Stimulated activated CD4-positive, alpha-beta T cell treated with anti-CD3 and anti-CD28 coated beads, Interleukin-15, amount 100 ng/mL, for 24 hours (primary cell): ENCODE data around the gene PTPRD.

Experiments used
- DNase-seq: peaks from one replicate; pipeline ENCODE4 v3.0.0-alpha.2; 2020

Gene PTPRD

GRCh38 chr9:9231946-9232345 lies 1380.9 kb downstream of the PTPRD start:
- DNase-seq, result no peak

GRCh38 chr9:9229269-9229668 lies 1383.5 kb downstream of the PTPRD start:
- DNase-seq, result no peak

DNA sequence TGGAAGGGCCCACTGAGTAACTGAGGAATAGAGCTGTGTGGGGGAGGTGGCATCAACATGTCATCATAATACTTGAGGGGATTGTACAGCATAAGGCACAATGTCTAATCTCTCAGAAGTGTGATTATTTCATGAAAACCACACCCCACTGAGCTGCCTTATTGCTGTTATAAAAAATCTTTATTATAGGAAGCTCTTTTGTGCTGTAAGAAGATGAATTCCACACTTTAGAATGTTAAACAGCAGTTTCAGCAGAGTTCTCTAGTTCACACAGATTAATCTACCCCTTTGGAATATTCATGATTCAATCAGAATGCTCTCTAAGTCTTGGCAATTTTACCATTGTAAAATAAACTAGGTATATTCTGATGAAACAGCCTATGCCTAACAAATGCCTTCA lies 1389.6 kb downstream of the PTPRD start:
- DNase-seq, result no peak

GRCh38 chr9:9222730-9223129 lies 1390.1 kb downstream of the PTPRD start:
- DNase-seq, result no peak

GRCh38 chr9:9216934-9217333 lies 1395.9 kb downstream of the PTPRD start:
- DNase-seq, result no peak

DNA sequence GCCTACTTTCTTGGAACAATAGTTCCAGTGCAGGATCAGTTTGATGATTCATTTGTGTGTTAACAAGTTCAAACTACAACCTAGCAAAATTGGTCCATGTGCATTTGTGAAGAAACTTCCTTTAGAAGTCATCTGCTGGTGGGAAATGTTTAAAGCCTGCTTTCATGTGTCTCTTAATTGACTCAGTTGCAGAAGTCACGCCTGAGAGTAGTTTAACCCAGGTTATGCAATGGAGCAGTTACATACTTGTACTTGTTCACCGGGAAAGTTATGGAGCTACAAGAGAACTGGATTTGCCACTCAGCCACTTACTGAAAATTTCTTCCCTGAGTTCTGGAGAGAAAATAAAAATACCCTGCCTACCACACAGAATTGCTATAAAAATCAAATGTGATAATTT lies 1397.8 kb downstream of the PTPRD start:
- DNase-seq, result no peak

GRCh38 chr9:9214066-9214465 lies 1398.7 kb downstream of the PTPRD start:
- no peak for DNase-seq

- no peak for DNase-seq
Measured at GRCh38 chr9:9212963-9213362, 1399.8 kb downstream of the PTPRD start.

DNA sequence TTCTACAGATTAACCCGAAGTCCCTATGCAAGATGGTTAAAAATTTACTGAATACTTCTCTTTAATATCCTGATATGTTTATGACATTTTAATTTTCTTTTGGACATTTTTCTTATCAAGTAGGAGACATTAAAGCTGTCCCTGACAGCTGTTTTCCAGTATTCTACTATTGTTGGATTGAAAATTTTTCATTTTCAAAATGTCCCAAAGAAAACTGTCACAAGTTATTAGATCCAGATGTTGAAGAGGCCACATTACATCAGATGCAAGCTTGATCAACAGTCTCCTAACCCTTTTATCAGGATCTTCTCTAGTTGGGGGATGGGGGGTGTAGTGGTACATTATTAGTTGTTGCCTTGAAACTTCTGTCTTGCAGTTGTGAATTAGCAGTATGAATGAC lies 1410.5 kb downstream of the PTPRD start:
- no peak for DNase-seq

- no peak for DNase-seq
Measured at GRCh38 chr9:9186086-9186485, 1426.7 kb downstream of the PTPRD start.

DNA sequence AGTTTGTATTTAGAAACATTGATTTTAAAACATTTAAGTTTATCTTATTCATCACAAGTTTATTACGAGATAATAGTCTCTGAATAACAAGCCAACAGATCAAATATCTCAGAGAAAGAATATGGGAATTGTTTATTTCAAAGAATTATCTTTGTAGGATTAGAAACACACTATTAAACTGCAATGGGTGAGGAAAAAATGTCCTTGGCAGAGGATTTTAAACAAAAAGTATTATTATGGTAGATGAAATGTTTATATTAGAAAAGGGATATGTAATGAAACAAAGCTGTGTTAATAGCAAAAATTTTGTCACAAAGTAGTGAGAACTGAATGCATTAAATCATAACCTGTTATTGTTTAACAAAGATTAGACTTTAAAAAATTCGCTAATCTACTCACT lies 1430.4 kb downstream of the PTPRD start:
- DNase-seq, result no peak

DNA sequence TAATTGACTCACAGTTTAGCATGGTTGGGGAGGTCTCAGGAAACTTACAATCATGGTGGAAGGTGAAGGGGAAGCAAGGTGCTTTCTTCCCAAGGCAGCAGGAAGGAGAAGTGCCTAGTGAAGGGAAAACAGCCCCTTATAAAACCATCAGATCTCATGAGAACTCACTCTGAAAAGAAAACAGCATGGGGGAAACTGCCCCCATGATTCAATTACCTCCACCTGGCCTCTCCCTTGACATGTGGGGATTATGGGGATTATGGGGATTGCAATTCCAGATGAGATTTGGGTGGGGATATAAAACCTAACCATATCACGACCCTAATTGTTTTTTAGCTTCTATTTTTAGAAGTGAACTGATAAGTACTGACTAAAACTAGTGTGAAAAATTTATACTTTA lies 1435.7 kb downstream of the PTPRD start:
- no peak for DNase-seq

DNA sequence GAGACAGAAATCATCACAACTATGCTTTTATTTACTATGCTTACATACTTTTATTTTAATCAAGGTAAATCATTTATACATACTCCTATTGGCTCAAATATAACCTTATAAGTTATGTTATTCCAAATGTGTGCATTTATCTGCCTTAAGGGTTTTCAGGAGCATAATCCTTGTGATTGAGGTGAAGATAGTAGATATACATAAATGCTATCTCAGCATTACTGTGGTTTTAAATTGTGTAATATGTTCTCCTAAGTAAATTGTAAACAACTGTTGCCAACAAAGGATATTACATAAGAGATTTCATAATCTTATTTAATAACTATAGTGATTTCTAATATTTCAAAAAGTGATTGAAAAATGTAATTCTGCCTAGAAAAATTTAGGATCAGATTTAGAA lies 1438.4 kb downstream of the PTPRD start:
- DNase-seq, result no peak

DNA sequence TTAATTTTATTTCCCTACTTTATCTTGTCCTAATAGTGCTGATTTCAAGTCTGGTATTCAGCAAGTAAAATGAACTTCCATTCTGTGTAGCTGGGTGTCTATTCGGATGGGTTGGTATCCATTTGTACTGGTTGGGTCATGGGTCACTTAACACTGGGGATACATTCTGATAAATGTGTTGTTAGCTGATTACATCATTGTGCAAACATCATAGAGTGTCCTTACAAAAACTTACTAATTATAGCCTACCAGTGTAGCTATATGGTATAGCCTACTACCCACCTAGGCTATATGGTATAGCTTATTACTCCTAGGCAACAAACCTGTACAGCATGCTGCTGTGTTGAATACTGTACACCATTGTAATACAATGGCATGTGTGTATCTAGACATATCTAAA lies 1439.5 kb downstream of the PTPRD start:
- DNase-seq, result no peak

- no peak for DNase-seq
Measured at GRCh38 chr9:9170439-9171134, 1442.2 kb downstream of the PTPRD start.

- no peak for DNase-seq
Measured at GRCh38 chr9:9142001-9142400, 1470.8 kb downstream of the PTPRD start.

- no peak for DNase-seq
Measured at GRCh38 chr9:9133526-9133925, 1479.3 kb downstream of the PTPRD start.

GRCh38 chr9:9124616-9125015 lies 1488.2 kb downstream of the PTPRD start:
- no peak for DNase-seq

- no peak for DNase-seq
Measured at GRCh38 chr9:9122230-9122875, 1490.4 kb downstream of the PTPRD start.

DNA sequence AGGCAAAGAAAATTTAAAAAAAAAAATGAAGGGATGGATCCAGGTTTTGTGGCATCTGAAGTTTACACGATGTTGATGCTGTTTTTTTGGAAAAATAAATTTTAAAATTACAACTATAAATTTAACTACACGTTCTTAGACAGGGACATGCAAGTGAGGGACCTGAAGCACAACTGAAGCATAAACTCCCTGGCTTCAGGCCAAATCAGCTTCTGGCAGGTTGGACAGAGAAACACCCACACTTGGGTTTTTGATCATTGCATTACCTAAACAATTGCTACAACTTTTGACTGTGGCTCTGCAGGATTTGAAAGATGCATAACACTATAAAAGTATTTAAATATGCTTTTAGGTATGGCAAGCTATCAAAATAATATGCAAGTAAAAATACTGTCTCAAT lies 1494.9 kb downstream of the PTPRD start:
- no peak for DNase-seq

DNA sequence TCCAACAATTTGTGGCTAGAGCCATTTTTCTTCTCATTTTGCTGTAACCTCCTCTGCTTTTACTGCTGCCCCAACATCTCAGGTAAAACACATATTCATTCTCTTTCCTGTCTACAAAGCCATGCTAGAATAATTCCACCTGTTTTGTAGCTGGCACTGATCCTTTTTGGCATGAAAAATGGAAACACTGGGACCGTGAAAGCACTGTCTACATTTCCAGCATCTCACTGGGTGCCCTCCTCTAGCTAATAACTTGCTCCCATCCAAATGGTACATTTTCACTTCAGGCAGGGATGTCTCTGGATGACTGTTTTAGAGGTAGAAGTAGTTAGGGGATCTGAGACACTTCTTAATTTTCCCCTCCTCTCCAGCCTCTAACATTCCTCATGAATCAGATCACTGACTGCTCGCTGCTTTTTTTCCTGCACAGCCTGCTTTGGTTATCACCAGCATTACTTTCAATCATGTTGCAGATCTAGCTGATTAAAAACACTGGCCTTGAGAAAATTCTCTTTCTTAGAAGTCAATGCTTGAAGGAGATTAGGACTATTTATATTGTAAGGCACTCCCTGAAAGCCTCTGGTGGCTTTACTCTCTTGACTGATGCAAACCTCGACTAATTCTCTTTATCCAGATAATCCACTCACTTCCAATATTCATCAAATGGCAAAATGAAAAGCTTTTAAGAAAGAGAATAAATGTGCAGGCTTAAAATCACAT lies 1500.6 kb downstream of the PTPRD start:
- no peak for DNase-seq

DNA sequence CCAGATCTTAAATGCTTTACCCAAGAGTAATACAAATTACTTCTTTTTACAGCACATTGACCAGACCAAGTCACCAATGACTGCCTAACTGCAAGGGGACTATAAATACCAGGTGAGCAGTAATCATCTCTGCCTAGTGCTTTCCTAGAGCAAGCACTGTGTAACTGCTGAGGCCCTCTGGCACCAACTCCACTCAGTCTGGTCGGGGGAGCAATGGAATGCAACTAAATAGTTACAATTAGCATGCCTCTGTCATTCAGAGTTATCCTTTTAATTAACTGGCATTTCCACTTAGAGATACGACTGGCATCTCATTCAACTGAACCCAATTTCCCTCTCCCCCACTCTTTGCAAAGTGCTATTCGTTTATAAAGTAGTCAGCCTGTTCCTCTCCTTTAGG lies 1504.2 kb downstream of the PTPRD start:
- DNase-seq, result no peak

DNA sequence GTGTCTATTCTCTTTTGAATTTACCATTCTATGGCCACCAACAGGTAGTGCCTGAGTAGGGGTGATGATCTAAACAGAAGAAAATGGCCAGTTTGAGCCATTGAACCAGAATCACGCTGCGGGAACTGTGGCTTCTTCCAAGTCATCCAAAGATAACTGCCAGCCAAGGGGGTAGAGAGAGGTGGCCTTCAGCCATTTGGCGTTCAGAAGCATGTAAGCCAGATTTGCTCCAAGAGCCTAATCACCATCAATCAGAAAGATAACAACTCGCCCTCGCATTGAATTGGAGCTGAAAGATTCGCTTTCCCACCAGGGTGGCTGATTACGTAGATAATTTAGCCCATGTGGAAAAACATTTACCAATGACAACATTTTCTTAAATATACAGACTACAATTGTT lies 1510.5 kb downstream of the PTPRD start:
- DNase-seq, result no peak

DNA sequence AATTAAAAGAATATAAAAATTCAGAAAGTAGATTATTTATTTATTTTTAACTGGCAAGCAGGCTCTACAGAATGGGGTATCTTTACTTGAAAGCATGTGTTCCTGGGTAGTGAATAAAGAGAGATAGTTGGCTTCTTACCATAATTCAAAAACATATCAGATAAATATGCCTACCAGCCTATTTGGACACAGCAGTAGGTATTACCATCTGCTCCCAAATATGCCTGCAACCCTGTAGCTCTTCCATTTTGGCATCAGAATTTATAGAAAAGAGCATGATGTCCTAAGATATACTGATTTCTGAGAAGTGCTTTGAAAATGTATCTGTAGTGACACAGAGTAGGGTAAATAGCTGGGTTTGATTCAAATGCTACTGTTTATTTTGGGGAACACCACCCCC lies 1512.7 kb downstream of the PTPRD start:
- DNase-seq, result no peak
